Amygdala (tissue), 56 donors: ENCODE measurements around the gene YY2.
A peak's percentile ranks its signal among the peaks of the same experiment; 100 is the strongest.
"Not testable (repeated sequence)": the region's sequence is repeated elsewhere in the genome, so short reads cannot be mapped to it uniquely, and the experiment has no call there.

Source experiments
- DNase-seq, 56 donors: peaks; one replicate each; lab custom pipeline; 2025; lab: John Stamatoyannopoulos, UW

Gene YY2

GRCh38 chrX:21855937-21856415, at the start of gene YY2:
YY2 (plus strand) TSS chrX:21855987; CDS start chrX:21856485, 498 bp downstream.
- DNase-seq: no peak

GRCh38 chrX:21806691-21807090, 49.1 kb upstream of the YY2 start:
- no peak for DNase-seq

GRCh38 chrX:21811832-21812231, 44.0 kb upstream of the YY2 start:
- no peak for DNase-seq

GRCh38 chrX:21812628-21813027, 43.2 kb upstream of the YY2 start:
- no peak for DNase-seq

GRCh38 chrX:21813612-21814368, 42.0 kb upstream of the YY2 start:
- DNase-seq: no peak

- no peak for DNase-seq
Observed at GRCh38 chrX:21816136-21816535, 39.7 kb upstream of the YY2 start.

- not testable (repeated sequence) for DNase-seq
Observed at GRCh38 chrX:21820170-21820569, 35.6 kb upstream of the YY2 start.

GRCh38 chrX:21821875-21822274, 33.9 kb upstream of the YY2 start:
- no peak for DNase-seq

- DNase-seq: no peak
Observed at GRCh38 chrX:21831496-21831895, 24.3 kb upstream of the YY2 start.

- DNase-seq: peak in 6 of 56 donors; percentile 0 to 6 (median 4)
Observed at GRCh38 chrX:21837056-21837455, 18.7 kb upstream of the YY2 start.

- no peak for DNase-seq
Observed at GRCh38 chrX:21838937-21839333, 16.9 kb upstream of the YY2 start.

- DNase-seq: peak; percentile 3 to 84 (median 60)
Observed at GRCh38 chrX:21839334-21840192, 16.2 kb upstream of the YY2 start, which contains the start of gene MBTPS2. MBTPS2 (plus strand) TSS chrX:21839617; CDS start chrX:21839735, 118 bp downstream.

GRCh38 chrX:21840193-21840545, 15.6 kb upstream of the YY2 start:
- no peak for DNase-seq

- DNase-seq: no peak
Observed at GRCh38 chrX:21843179-21843578, 12.6 kb upstream of the YY2 start.

GRCh38 chrX:21845096-21845495, 10.7 kb upstream of the YY2 start:
- DNase-seq: no peak

- peak in 3 of 56 donors; percentile 1 to 14 (median 6) for DNase-seq
Observed at GRCh38 chrX:21847342-21847741, 8.4 kb upstream of the YY2 start.

GRCh38 chrX:21853578-21853977, 2.2 kb upstream of the YY2 start:
- DNase-seq: no peak

GRCh38 chrX:21856504-21856903, 717 bp downstream of the YY2 start:
- no peak for DNase-seq

GRCh38 chrX:21863241-21863640, 7.5 kb downstream of the YY2 start:
- DNase-seq: no peak

GRCh38 chrX:21865436-21865835, 9.6 kb downstream of the YY2 start:
- no peak for DNase-seq

GRCh38 chrX:21870494-21870893, 14.7 kb downstream of the YY2 start:
- no peak for DNase-seq
